Measurements from ENCODE around the gene RNF224.

DNA sequence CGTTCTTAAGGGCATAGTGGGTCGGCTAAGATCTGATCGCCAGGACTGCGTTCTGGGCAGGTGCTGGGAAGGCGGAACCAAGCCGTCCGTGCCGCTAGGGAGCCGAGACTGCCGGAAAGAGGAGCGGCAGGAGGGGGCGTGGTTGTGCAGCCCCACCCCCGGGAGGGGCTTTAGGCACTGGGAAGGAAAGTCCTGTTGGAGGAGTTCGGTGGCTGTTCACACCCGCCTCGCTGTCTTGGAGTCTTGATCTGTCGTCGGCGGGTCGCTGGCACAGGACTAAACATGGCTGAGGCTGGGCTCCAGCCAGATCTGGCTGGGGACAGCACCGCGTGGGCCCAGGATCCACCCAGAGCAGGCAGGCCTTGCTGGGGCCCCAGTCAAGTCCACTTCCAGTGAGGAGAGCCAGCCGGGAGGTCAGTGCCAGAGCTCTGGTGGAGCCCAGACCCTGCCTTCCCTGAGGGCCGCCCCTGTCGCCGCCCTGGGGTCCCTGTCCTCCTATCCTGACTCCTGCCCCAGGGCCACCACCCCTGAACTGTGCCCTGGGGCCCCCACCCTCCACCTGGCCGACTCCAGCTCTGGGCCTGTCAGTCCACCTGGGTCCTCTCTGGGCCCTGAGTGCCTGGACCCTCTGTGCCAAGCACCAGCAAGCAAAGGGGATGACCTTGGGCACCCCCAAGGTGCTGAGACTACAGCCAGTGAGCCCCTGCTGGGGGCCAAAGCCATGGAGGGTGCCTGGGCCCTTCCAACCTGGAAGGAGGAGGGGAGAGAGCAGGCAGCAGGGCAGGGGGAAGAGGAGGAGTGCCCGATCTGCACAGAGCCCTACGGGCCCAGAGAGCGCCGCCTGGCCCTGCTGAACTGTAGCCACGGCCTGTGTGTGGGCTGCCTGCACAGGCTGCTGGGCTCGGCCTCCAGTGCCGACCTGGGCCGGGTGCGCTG lies 9.8 kb upstream of the RNF224 start:
- TF ChIP-seq, protein P1, sequence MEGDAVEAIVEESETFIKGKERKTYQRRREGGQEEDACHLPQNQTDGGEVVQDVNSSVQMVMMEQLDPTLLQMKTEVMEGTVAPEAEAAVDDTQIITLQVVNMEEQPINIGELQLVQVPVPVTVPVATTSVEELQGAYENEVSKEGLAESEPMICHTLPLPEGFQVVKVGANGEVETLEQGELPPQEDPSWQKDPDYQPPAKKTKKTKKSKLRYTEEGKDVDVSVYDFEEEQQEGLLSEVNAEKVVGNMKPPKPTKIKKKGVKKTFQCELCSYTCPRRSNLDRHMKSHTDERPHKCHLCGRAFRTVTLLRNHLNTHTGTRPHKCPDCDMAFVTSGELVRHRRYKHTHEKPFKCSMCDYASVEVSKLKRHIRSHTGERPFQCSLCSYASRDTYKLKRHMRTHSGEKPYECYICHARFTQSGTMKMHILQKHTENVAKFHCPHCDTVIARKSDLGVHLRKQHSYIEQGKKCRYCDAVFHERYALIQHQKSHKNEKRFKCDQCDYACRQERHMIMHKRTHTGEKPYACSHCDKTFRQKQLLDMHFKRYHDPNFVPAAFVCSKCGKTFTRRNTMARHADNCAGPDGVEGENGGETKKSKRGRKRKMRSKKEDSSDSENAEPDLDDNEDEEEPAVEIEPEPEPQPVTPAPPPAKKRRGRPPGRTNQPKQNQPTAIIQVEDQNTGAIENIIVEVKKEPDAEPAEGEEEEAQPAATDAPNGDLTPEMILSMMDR (IDR thresholded peaks at IDR 0.05), result no peak
- peak in 1 of 2 donors; percentile 43 for TF ChIP-seq POLR2A (IDR thresholded peaks at IDR 0.05)
